ENCODE data around the gene NEDD9.
A peak's percentile ranks its signal among the peaks of the same experiment; 100 is the strongest.

Gene NEDD9

GRCh38 chr6:11219400-11219834, 13.1 kb downstream of the NEDD9 start:
- Histone ChIP-seq H3K4me3 (ENCODE audit: low read length) (no peak overlapping the region), H3K9me3 (ENCODE audit: control insufficient read depth, low read length) (no peaks in the 10 kb centered on the region), H3K9ac (ENCODE audit: low read length) (peak overlapping the region; percentile 51), H3K4me1 (ENCODE audit: control insufficient read depth, insufficient read depth, low read length) (peaks cover 90% of the 10 kb centered on the region), H3K36me3 (ENCODE audit: control insufficient read depth, insufficient read depth, low read length) (no peaks in the 10 kb centered on the region), H3K27me3 (ENCODE audit: control insufficient read depth, insufficient read depth, low read length) (no peaks in the 10 kb centered on the region)

- Histone ChIP-seq H3K4me3 (ENCODE audit: low read length) (no peak overlapping the region), H3K9me3 (ENCODE audit: control insufficient read depth, low read length) (no peaks in the 10 kb centered on the region), H3K9ac (ENCODE audit: low read length) (peak overlapping the region; percentile 51), H3K36me3 (ENCODE audit: control insufficient read depth, insufficient read depth, low read length) (no peaks in the 10 kb centered on the region), H3K4me1 (ENCODE audit: control insufficient read depth, insufficient read depth, low read length) (peaks cover 90% of the 10 kb centered on the region), H3K27me3 (ENCODE audit: control insufficient read depth, insufficient read depth, low read length) (no peaks in the 10 kb centered on the region)
Observed at GRCh38 chr6:11218538-11219399, 13.7 kb downstream of the NEDD9 start.

- Histone ChIP-seq H3K27me3 (ENCODE audit: control insufficient read depth, insufficient read depth, low read length) (no peaks in the 10 kb centered on the region), H3K9ac (ENCODE audit: low read length) (peak overlapping the region; percentile 51), H3K4me3 (ENCODE audit: low read length) (no peak overlapping the region), H3K4me1 (ENCODE audit: control insufficient read depth, insufficient read depth, low read length) (peaks cover 97% of the 10 kb centered on the region), H3K9me3 (ENCODE audit: control insufficient read depth, low read length) (no peaks in the 10 kb centered on the region), H3K36me3 (ENCODE audit: control insufficient read depth, insufficient read depth, low read length) (peaks cover 3% of the 10 kb centered on the region)
Observed at GRCh38 chr6:11218102-11218442, 14.4 kb downstream of the NEDD9 start.

GRCh38 chr6:11217360-11218101, 14.9 kb downstream of the NEDD9 start:
- H3K4me1 ChIP-seq (ENCODE audit: control insufficient read depth, insufficient read depth, low read length) = peaks cover 97% of the 10 kb centered on the region
- H3K36me3 ChIP-seq (ENCODE audit: control insufficient read depth, insufficient read depth, low read length) = peaks cover 8% of the 10 kb centered on the region
- no peaks in the 10 kb centered on the region for H3K27me3 ChIP-seq (ENCODE audit: control insufficient read depth, insufficient read depth, low read length)
- H3K4me3 ChIP-seq (ENCODE audit: low read length) = no peak overlapping the region
- H3K9me3 ChIP-seq (ENCODE audit: control insufficient read depth, low read length) = no peaks in the 10 kb centered on the region
- peak overlapping the region; percentile 51 for H3K9ac ChIP-seq (ENCODE audit: low read length)

GRCh38 chr6:11215773-11216172, 16.7 kb downstream of the NEDD9 start:
- H3K36me3 ChIP-seq (ENCODE audit: control insufficient read depth, insufficient read depth, low read length) = peaks cover 8% of the 10 kb centered on the region
- no peak overlapping the region for H3K4me3 ChIP-seq (ENCODE audit: low read length)
- H3K4me1 ChIP-seq (ENCODE audit: control insufficient read depth, insufficient read depth, low read length) = peaks cover 85% of the 10 kb centered on the region
- H3K27me3 ChIP-seq (ENCODE audit: control insufficient read depth, insufficient read depth, low read length) = no peaks in the 10 kb centered on the region
- peak overlapping the region; percentile 24 for H3K9ac ChIP-seq (ENCODE audit: low read length)
- H3K9me3 ChIP-seq (ENCODE audit: control insufficient read depth, low read length) = no peaks in the 10 kb centered on the region

GRCh38 chr6:11214901-11215300, 17.6 kb downstream of the NEDD9 start:
- Histone ChIP-seq H3K27me3 (ENCODE audit: control insufficient read depth, insufficient read depth, low read length) (no peaks in the 10 kb centered on the region), H3K36me3 (ENCODE audit: control insufficient read depth, insufficient read depth, low read length) (peaks cover 8% of the 10 kb centered on the region), H3K9me3 (ENCODE audit: control insufficient read depth, low read length) (no peaks in the 10 kb centered on the region), H3K4me3 (ENCODE audit: low read length) (no peak overlapping the region), H3K9ac (ENCODE audit: low read length) (no peak overlapping the region), H3K4me1 (ENCODE audit: control insufficient read depth, insufficient read depth, low read length) (peaks cover 85% of the 10 kb centered on the region)

- H3K9ac ChIP-seq (ENCODE audit: low read length) = no peak overlapping the region
- H3K27me3 ChIP-seq (ENCODE audit: control insufficient read depth, insufficient read depth, low read length) = no peaks in the 10 kb centered on the region
- H3K36me3 ChIP-seq (ENCODE audit: control insufficient read depth, insufficient read depth, low read length) = peaks cover 8% of the 10 kb centered on the region
- no peaks in the 10 kb centered on the region for H3K9me3 ChIP-seq (ENCODE audit: control insufficient read depth, low read length)
- no peak overlapping the region for H3K4me3 ChIP-seq (ENCODE audit: low read length)
- H3K4me1 ChIP-seq (ENCODE audit: control insufficient read depth, insufficient read depth, low read length) = peaks cover 83% of the 10 kb centered on the region
Observed at GRCh38 chr6:11214084-11214833, 18.2 kb downstream of the NEDD9 start.

GRCh38 chr6:11213422-11214021, 18.9 kb downstream of the NEDD9 start:
- no peaks in the 10 kb centered on the region for H3K27me3 ChIP-seq (ENCODE audit: control insufficient read depth, insufficient read depth, low read length)
- H3K4me3 ChIP-seq (ENCODE audit: low read length) = no peak overlapping the region
- peaks cover 8% of the 10 kb centered on the region for H3K36me3 ChIP-seq (ENCODE audit: control insufficient read depth, insufficient read depth, low read length)
- no peak overlapping the region for H3K9ac ChIP-seq (ENCODE audit: low read length)
- peaks cover 76% of the 10 kb centered on the region for H3K4me1 ChIP-seq (ENCODE audit: control insufficient read depth, insufficient read depth, low read length)
- no peaks in the 10 kb centered on the region for H3K9me3 ChIP-seq (ENCODE audit: control insufficient read depth, low read length)

GRCh38 chr6:11212664-11213063, 19.8 kb downstream of the NEDD9 start:
- H3K27me3 ChIP-seq (ENCODE audit: control insufficient read depth, insufficient read depth, low read length) = no peaks in the 10 kb centered on the region
- H3K9me3 ChIP-seq (ENCODE audit: control insufficient read depth, low read length) = no peaks in the 10 kb centered on the region
- no peak overlapping the region for H3K4me3 ChIP-seq (ENCODE audit: low read length)
- H3K4me1 ChIP-seq (ENCODE audit: control insufficient read depth, insufficient read depth, low read length) = peaks cover 76% of the 10 kb centered on the region
- H3K9ac ChIP-seq (ENCODE audit: low read length) = no peak overlapping the region
- H3K36me3 ChIP-seq (ENCODE audit: control insufficient read depth, insufficient read depth, low read length) = peaks cover 8% of the 10 kb centered on the region

GRCh38 chr6:11211254-11211653, 21.2 kb downstream of the NEDD9 start:
- no peak overlapping the region for H3K4me3 ChIP-seq (ENCODE audit: low read length)
- no peaks in the 10 kb centered on the region for H3K9me3 ChIP-seq (ENCODE audit: control insufficient read depth, low read length)
- no peaks in the 10 kb centered on the region for H3K27me3 ChIP-seq (ENCODE audit: control insufficient read depth, insufficient read depth, low read length)
- H3K4me1 ChIP-seq (ENCODE audit: control insufficient read depth, insufficient read depth, low read length) = peaks cover 74% of the 10 kb centered on the region
- H3K9ac ChIP-seq (ENCODE audit: low read length) = no peak overlapping the region
- peaks cover 8% of the 10 kb centered on the region for H3K36me3 ChIP-seq (ENCODE audit: control insufficient read depth, insufficient read depth, low read length)

GRCh38 chr6:11210386-11211138, 21.9 kb downstream of the NEDD9 start:
- Histone ChIP-seq H3K4me1 (ENCODE audit: control insufficient read depth, insufficient read depth, low read length) (peaks cover 67% of the 10 kb centered on the region), H3K36me3 (ENCODE audit: control insufficient read depth, insufficient read depth, low read length) (peaks cover 8% of the 10 kb centered on the region), H3K27me3 (ENCODE audit: control insufficient read depth, insufficient read depth, low read length) (no peaks in the 10 kb centered on the region), H3K9me3 (ENCODE audit: control insufficient read depth, low read length) (no peaks in the 10 kb centered on the region), H3K9ac (ENCODE audit: low read length) (no peak overlapping the region), H3K4me3 (ENCODE audit: low read length) (no peak overlapping the region)

Measured in mucosa of stomach (tissue), 1 donor.